GM23338 (cell line): ENCODE measurements around the gene DMRT3. TPM values are rescaled to one million over a fixed set of nuclear protein-coding genes. Genes with fewer than 3 reads are reported as not detected.

Experiments
- CREB1 ChIP-seq: fragments of 250-450 bp; sonication (Bioruptor Pico); IDR thresholded peaks from 2 replicates; pipeline ENCODE4 v1.5.0; 2020; ENCODE audit warnings: low read depth, mild to moderate bottlenecking, moderate library complexity
- CTCF ChIP-seq, 2 experiments: fragments of 200-600 bp in 1 of 2; sonication (generic) in 1 of 2; conservative IDR thresholded peaks; 2 replicates each; pipeline versions ENCODE4 v1.5.1 to v1.6.1; 2016 to 2017; ENCODE audit warnings: antibody characterized with exemption in 2 of 2, low read depth in 2 of 2, mild to moderate bottlenecking in 2 of 2, moderate library complexity in 1 of 2
- ETS1 ChIP-seq: IDR thresholded peaks from 2 replicates; pipeline ENCODE4 v1.6.1; 2016; ENCODE audit warnings: antibody characterized with exemption
- EZH2phosphoT487 ChIP-seq: fragments of 200-600 bp; sonication (generic); IDR thresholded peaks from one replicate; pipeline ENCODE4 v1.8.1; 2018; ENCODE audit warnings: antibody characterized with exemption; ENCODE audit not compliant: unreplicated experiment
- NANOG ChIP-seq: IDR thresholded peaks from 2 replicates; pipeline ENCODE4 v1.6.1; 2016; ENCODE audit warnings: antibody characterized with exemption, borderline replicate concordance
- ZNF114 ChIP-seq: fragments of 250-450 bp; sonication (Bioruptor Pico); IDR thresholded peaks from 2 replicates; pipeline ENCODE4 v1.5.0; 2020; ENCODE audit warnings: mild to moderate bottlenecking, moderate library complexity
- polyA plus RNA-seq: library from polyadenylated mRNA; unstranded; fragments of >200 nt; fragmentation: Nextera tagmentation; extraction: Ambion mirVana; gene quantifications from 2 replicates; pipeline ENCODE4 v1.2.1, GENCODE V29; 2016
- total RNA-seq: library from RNA; depleted of rRNA; stranded (reverse); fragments of >200 nt; shearing (Covaris generic); gene quantifications from 2 replicates; pipeline ENCODE4 v1.2.3, GENCODE V29; 2014
- TF ChIP-seq, protein P1 (sequence below): fragments of 250-450 bp; sonication (Bioruptor Pico); IDR thresholded peaks from 2 replicates; pipeline ENCODE4 v1.5.0; 2020; ENCODE audit warnings: mild to moderate bottlenecking, moderate library complexity

Gene DMRT3
- total and polyA plus RNA-seq, 2 experiments from 2014 or later = not detected

DNA sequence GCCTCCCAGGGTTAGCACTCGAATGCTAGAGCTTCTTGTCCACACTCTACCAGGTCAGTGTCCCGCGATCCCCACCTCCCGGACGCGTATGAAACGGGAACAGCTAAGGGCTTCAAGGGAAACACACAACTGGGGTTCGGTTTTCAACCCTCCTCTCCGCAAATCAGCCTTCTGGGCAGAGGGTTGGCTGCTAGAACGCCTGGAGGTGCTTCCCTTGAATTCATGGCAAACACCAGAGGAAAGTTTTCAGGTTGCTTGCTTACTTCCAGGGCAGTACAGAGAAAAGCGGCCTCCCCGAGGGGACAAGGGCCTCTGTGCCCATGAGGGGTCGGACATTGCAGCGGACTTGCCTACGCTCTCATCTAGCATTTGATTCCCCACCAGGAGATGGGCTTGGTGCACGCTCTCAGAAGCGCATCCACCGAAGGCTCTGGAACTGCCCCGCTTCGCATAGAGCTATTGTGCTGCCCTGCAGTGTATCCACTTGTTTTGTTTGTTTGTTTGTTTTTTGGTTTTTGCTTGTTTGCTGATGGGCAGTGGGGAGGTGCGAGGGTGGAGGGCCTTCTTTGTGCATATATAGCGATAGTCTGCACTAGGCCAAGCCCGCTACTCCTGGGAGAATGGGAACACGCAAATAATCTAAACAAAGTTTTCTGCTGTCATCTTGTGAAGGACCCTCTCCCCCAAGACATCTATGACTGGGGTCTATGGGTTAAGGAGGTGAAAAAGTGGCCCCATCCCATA lies 1.3 kb upstream of the DMRT3 start (continued):
- TF ChIP-seq, protein P1, sequence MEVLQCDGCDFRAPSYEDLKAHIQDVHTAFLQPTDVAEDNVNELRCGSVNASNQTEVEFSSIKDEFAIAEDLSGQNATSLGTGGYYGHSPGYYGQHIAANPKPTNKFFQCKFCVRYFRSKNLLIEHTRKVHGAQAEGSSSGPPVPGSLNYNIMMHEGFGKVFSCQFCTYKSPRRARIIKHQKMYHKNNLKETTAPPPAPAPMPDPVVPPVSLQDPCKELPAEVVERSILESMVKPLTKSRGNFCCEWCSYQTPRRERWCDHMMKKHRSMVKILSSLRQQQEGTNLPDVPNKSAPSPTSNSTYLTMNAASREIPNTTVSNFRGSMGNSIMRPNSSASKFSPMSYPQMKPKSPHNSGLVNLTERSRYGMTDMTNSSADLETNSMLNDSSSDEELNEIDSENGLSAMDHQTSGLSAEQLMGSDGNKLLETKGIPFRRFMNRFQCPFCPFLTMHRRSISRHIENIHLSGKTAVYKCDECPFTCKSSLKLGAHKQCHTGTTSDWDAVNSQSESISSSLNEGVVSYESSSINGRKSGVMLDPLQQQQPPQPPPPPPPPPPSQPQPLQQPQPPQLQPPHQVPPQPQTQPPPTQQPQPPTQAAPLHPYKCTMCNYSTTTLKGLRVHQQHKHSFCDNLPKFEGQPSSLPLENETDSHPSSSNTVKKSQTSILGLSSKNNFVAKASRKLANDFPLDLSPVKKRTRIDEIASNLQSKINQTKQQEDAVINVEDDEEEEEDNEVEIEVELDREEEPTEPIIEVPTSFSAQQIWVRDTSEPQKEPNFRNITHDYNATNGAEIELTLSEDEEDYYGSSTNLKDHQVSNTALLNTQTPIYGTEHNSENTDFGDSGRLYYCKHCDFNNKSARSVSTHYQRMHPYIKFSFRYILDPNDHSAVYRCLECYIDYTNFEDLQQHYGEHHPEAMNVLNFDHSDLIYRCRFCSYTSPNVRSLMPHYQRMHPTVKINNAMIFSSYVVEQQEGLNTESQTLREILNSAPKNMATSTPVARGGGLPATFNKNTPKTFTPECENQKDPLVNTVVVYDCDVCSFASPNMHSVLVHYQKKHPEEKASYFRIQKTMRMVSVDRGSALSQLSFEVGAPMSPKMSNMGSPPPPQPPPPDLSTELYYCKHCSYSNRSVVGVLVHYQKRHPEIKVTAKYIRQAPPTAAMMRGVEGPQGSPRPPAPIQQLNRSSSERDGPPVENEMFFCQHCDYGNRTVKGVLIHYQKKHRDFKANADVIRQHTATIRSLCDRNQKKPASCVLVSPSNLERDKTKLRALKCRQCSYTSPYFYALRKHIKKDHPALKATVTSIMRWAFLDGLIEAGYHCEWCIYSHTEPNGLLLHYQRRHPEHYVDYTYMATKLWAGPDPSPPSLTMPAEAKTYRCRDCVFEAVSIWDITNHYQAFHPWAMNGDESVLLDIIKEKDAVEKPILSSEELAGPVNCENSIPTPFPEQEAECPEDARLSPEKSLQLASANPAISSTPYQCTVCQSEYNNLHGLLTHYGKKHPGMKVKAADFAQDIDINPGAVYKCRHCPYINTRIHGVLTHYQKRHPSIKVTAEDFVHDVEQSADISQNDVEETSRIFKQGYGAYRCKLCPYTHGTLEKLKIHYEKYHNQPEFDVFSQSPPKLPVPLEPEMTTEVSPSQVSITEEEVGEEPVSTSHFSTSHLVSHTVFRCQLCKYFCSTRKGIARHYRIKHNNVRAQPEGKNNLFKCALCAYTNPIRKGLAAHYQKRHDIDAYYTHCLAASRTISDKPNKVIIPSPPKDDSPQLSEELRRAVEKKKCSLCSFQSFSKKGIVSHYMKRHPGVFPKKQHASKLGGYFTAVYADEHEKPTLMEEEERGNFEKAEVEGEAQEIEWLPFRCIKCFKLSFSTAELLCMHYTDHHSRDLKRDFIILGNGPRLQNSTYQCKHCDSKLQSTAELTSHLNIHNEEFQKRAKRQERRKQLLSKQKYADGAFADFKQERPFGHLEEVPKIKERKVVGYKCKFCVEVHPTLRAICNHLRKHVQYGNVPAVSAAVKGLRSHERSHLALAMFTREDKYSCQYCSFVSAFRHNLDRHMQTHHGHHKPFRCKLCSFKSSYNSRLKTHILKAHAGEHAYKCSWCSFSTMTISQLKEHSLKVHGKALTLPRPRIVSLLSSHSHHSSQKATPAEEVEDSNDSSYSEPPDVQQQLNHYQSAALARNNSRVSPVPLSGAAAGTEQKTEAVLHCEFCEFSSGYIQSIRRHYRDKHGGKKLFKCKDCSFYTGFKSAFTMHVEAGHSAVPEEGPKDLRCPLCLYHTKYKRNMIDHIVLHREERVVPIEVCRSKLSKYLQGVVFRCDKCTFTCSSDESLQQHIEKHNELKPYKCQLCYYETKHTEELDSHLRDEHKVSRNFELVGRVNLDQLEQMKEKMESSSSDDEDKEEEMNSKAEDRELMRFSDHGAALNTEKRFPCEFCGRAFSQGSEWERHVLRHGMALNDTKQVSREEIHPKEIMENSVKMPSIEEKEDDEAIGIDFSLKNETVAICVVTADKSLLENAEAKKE = no peak
- TF ChIP-seq ETS1 (no peak), CREB1 (CRISPR knock-in tag) (no peak), CTCF (conservative IDR thresholded peaks at IDR 0.05; ENCODE audit: low read depth in 2 of 2) (0 out of 4 replicates have a peak, but pooled peaks of 1 of the 2 experiments have one; percentile 14), ZNF114 (CRISPR knock-in tag) (no peak), EZH2phosphoT487 (peak; percentile 29), NANOG (no peak)
